GM21786 (cell line): ENCODE results near the gene MMP8.

Experiments
- ATAC-seq: cut with Tn5 transposase; IDR thresholded peaks from one replicate; pipeline ENCODE4 v1.9.1; 2021; ENCODE audit not compliant: unreplicated experiment

MMP8 gene

GRCh38 chr11:102662607-102663006 is 62.1 kb downstream of the MMP8 start:
- no peak for ATAC-seq
